ENCODE measurements around the gene SHOC2.

Gene SHOC2

GRCh38 chr10:110946496-110946895, 27.1 kb downstream of the SHOC2 start:
- DNase-seq (ENCODE audit: low spot score), result no peak

DNA sequence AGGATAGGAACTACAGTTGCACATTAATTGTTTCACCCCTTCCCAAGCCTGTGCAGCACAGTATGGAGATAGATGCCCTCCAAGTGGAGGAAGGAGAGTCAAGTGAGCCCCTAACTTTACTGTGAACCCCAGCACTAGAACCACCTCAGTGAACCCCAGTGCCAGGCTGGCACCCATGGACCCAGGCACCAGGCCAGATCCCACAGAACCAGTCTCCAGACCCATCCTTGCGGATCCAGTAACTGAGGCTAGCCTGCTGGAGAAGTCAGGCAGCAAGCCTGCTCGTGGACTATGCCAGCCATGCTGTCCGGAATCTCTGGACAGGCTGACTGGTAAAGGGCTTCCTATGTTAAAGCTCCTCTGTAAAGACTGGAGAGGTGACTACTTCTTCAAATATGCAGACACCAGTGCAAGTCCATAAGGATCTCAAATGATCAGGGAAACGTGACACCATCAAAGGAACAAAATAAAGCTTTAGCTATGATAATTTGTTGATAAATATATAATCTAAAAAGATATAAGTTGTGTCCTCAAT, 27.7 kb downstream of the SHOC2 start:
- no peak for DNase-seq (ENCODE audit: low spot score)

GRCh38 chr10:110951381-110951780, 32.0 kb downstream of the SHOC2 start:
- DNase-seq (ENCODE audit: low spot score), result no peak

DNA sequence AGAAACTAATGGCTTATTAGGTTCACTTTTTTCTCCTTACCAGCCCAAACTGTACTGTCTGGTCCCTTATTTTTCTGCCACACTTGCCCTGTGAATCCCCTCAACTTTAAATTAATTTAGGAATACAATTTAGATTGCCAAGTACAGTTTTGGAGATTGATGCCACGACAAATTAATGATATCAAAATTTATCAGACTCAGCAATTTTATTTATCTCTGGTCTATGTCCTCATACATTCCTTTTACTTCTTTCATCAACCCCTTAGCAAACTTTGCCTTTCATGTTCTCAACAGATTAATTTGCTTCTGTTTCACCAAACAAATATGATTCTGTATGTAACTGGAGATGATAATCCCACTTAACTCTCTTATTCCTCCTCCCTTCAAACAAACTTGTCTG, 38.2 kb downstream of the SHOC2 start:
- DNase-seq (ENCODE audit: low spot score), result no peak

DNA sequence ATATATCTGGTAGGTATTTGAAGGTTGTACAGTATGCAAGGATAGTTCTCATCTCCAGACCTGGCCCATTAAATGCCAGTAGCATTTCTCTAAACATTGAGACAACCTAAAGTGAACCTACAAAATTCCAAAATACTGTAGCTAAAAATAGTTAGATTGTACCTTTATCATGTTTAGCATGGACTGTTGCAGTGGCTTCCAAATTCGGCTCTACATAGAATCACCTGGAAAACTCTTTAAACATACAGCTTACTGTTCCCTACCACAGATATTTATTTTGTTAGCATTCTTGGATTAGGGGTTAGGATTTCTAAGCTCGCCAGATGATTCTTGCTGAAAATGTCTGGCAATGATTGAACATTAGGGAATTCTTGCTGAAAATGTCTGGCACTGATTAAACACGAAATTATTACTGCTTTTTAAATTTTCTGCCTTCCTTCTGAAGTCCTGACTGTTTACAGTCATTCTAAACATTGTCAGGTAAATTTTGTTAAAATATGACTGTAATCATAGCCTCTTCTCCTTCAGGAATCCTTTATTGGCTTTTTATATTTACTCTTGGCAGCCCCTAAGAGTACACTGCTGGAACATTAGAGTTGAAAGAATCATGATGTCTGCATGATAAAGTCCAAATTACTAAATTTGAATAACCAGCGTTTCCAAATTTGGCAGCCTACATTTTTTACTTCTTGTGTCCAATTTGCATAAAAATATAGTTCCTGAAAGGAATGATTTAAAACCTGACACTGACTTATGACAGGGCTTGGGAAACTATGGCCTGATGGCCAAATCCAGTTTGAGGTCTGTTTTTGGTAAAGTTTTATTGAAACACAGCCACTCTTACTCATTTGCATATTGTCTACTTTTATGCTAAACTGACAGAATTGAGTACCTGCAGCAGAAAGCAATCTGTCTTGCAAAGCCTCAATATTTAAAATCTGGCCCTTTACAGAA, 40.3 kb downstream of the SHOC2 start:
- DNase-seq (ENCODE audit: low spot score), result no peak

GRCh38 chr10:110960333-110960712, 40.9 kb downstream of the SHOC2 start:
- DNase-seq (ENCODE audit: low spot score), result no peak

GRCh38 chr10:110962443-110962842, 43.0 kb downstream of the SHOC2 start:
- DNase-seq (ENCODE audit: low spot score), result no peak

DNA sequence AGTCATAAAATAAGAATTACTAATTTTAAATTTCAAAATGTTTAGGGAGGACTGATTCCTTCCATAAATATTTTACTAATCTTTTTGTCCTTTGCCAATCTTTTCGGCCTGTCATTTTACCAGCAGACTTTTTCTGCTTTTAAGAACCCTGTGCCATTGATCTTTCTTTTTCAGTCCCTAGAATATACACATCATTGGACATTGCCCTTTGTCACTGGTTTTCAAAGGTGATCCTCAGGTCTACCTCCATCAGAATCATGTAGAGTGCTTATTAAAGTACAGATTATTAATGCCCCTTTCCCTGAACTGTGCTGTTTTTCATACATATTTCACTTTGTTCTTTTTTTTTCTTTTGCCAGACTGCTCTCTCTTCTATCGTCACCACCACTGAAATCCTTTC, 43.8 kb downstream of the SHOC2 start:
- no peak for DNase-seq (ENCODE audit: low spot score)

- no peak for DNase-seq (ENCODE audit: low spot score)
Observed at GRCh38 chr10:110964681-110965080, 45.3 kb downstream of the SHOC2 start.

GRCh38 chr10:110965216-110965615, 45.8 kb downstream of the SHOC2 start:
- DNase-seq (ENCODE audit: low spot score), result no peak

GRCh38 chr10:110966146-110966545, 46.7 kb downstream of the SHOC2 start:
- no peak for DNase-seq (ENCODE audit: low spot score)

DNA sequence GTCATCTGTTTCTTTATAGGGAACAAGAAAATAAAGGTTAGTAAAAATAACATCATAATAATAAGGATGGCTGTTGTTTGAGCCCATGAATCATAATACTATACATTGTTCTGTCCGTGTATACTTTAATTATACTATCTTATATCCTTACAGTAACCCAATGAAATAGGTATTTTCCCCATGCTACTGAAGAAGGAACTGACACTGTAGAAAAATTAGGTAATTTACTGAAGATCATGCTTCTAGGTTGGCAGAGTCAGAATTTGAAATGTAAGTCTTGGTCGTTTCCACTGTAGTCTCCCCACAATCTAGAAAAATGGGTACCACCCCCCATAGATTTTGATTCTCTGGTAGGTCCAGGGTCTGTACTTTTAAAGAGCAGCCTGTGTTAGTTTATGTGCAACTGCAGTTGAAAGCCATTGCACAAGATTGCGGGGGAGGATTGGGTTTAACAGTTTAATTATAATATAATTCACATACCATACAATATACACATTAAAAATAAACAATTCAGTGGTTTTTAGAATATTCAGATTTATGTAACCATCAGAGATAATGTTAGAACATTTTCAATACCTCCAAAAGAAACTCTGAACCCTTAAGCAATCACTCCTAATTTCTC, 47.7 kb downstream of the SHOC2 start:
- no peak for DNase-seq (ENCODE audit: low spot score)

DNA sequence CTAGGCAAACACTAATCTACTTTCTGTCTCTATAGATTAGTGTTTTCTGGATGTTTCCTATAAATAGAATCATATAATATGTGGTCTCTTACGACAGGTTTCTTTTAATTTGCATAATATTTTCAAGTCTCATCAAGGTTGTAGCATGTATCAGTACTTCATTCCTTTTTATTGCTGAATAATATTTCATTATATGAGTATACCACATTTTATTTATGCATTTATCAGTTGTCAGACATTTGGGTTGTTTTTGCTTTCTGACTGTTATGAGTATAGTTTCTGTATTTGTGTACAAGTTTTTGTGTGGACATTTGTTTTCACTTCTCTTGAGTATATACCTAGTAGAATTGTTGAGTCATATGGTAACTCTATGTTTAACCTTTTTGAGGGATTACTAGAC, 48.2 kb downstream of the SHOC2 start:
- no peak for DNase-seq (ENCODE audit: low spot score)

- DNase-seq (ENCODE audit: low spot score), result no peak
Observed at GRCh38 chr10:110969183-110969582, 49.8 kb downstream of the SHOC2 start.

- no peak for DNase-seq (ENCODE audit: low spot score)
Observed at GRCh38 chr10:110971638-110972037, 52.2 kb downstream of the SHOC2 start.

GRCh38 chr10:110972231-110973134, 53.1 kb downstream of the SHOC2 start:
- no peak for DNase-seq (ENCODE audit: low spot score)

- DNase-seq (ENCODE audit: low spot score), result no peak
Observed at GRCh38 chr10:110973400-110973799, 54.0 kb downstream of the SHOC2 start.

- no peak for DNase-seq (ENCODE audit: low spot score)
Observed at GRCh38 chr10:110976577-110976976, 57.2 kb downstream of the SHOC2 start.

DNA sequence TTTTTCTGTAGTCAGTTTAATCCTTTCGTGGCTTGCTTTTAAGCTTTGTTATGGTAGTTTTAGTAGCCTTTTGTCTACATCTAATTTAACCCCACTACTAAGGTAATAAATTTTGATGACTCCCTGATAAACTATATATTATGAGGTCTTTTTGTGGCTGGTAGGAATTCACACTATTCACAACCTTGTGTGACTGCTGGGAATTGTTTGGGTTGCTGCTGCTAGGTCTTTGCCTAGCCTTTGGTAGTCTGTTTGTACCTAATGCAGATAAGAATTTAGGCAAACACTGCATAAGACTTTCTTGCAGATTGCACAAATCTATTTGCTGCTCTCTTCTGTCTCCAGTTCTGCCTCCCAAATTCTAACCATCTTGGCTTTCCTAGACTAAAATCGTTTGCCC, 58.3 kb downstream of the SHOC2 start:
- no peak for DNase-seq (ENCODE audit: low spot score)

DNA sequence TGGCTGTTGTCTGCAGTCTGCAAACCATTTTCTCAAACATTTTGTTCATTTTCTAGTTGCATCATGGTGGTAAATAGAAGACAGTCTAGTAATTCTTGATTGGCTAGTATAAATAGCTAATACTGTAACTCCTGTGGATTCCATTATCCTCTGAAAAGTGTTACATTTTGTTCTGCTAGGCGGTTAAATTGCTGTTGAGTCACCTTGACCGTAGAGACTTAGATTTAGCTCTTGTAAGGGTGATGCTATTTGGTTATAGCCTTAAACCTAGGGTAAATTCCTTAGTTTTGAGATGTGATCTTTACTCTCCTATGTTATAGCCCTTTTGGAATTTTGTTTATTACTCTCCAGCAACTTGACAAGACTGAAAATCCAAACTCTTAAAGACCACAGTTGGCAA, 58.8 kb downstream of the SHOC2 start:
- DNase-seq (ENCODE audit: low spot score), result no peak

DNA sequence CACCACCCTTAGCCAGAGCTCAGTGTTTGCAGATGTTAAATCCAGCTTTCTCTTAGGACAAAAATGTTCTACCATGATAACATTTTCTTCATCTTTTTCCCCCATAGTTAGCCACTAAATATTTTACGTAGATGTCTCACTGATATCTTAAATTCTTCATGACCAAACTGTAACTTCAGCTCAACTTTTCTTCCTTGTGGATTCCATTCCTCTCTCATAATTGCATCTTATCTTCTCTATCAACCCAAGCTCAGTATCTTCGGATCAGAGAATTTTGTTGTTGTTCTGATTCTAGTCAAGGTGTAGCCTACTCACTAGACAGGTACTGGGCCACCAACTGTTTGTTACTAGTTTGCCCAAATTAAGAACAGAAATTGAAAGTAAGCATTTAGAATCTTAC, 60.2 kb downstream of the SHOC2 start:
- no peak for DNase-seq (ENCODE audit: low spot score)

DNA sequence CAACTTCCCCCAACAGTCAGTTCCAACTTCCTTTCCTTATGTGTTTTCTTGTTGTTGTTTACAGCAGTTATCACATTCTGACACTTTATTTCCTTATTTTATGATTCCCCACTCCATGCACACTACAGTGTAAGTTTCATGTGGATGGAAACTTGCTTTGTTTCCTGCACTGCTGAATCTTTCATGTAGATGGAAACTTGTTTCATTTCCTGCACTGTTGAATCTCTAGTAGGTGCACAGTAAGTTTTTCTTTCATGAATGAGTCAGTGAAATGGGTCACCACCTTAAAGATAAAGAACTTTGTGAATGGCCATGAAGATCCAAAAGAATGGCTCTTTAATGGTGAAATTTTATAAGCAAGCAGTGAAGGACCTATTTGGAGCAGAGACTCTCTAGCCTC, 61.4 kb downstream of the SHOC2 start:
- no peak for DNase-seq (ENCODE audit: low spot score)
